ENCODE results near the gene ABHD1.

GRCh38 chr2:27083410-27084296, 40.0 kb upstream of the ABHD1 start:
- TF ChIP-seq POLR2AphosphoS5 (IDR thresholded peaks at IDR 0.05; ENCODE audit: low read depth) (no peak), EZH2 (IDR thresholded peaks at IDR 0.05; ENCODE audit: low read depth, unreplicated experiment) (no peak)
- TF ChIP-seq, protein P1, sequence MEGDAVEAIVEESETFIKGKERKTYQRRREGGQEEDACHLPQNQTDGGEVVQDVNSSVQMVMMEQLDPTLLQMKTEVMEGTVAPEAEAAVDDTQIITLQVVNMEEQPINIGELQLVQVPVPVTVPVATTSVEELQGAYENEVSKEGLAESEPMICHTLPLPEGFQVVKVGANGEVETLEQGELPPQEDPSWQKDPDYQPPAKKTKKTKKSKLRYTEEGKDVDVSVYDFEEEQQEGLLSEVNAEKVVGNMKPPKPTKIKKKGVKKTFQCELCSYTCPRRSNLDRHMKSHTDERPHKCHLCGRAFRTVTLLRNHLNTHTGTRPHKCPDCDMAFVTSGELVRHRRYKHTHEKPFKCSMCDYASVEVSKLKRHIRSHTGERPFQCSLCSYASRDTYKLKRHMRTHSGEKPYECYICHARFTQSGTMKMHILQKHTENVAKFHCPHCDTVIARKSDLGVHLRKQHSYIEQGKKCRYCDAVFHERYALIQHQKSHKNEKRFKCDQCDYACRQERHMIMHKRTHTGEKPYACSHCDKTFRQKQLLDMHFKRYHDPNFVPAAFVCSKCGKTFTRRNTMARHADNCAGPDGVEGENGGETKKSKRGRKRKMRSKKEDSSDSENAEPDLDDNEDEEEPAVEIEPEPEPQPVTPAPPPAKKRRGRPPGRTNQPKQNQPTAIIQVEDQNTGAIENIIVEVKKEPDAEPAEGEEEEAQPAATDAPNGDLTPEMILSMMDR (conservative IDR thresholded peaks at IDR 0.05; ENCODE audit: low read depth in 2 of 2): no peak
- TF ChIP-seq, protein P2, sequence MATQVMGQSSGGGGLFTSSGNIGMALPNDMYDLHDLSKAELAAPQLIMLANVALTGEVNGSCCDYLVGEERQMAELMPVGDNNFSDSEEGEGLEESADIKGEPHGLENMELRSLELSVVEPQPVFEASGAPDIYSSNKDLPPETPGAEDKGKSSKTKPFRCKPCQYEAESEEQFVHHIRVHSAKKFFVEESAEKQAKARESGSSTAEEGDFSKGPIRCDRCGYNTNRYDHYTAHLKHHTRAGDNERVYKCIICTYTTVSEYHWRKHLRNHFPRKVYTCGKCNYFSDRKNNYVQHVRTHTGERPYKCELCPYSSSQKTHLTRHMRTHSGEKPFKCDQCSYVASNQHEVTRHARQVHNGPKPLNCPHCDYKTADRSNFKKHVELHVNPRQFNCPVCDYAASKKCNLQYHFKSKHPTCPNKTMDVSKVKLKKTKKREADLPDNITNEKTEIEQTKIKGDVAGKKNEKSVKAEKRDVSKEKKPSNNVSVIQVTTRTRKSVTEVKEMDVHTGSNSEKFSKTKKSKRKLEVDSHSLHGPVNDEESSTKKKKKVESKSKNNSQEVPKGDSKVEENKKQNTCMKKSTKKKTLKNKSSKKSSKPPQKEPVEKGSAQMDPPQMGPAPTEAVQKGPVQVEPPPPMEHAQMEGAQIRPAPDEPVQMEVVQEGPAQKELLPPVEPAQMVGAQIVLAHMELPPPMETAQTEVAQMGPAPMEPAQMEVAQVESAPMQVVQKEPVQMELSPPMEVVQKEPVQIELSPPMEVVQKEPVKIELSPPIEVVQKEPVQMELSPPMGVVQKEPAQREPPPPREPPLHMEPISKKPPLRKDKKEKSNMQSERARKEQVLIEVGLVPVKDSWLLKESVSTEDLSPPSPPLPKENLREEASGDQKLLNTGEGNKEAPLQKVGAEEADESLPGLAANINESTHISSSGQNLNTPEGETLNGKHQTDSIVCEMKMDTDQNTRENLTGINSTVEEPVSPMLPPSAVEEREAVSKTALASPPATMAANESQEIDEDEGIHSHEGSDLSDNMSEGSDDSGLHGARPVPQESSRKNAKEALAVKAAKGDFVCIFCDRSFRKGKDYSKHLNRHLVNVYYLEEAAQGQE (IDR thresholded peaks at IDR 0.05; ENCODE audit: unreplicated experiment): no peak
- TF ChIP-seq, protein P3, sequence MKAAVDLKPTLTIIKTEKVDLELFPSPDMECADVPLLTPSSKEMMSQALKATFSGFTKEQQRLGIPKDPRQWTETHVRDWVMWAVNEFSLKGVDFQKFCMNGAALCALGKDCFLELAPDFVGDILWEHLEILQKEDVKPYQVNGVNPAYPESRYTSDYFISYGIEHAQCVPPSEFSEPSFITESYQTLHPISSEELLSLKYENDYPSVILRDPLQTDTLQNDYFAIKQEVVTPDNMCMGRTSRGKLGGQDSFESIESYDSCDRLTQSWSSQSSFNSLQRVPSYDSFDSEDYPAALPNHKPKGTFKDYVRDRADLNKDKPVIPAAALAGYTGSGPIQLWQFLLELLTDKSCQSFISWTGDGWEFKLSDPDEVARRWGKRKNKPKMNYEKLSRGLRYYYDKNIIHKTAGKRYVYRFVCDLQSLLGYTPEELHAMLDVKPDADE (IDR thresholded peaks at IDR 0.05): no peak

Data from GM23338 (cell line).